Midbrain (tissue), 1 donor: Measurements from ENCODE around the gene ADGRE2.
A peak's percentile ranks its signal among the peaks of the same experiment; 100 is the strongest.

Experiments
- DNase-seq: peaks from one replicate; lab custom pipeline; 2025; lab: John Stamatoyannopoulos, UW

Gene ADGRE2

GRCh38 chr19:14733574-14733973, 44.8 kb downstream of the ADGRE2 start:
- no peak for DNase-seq

- no peak for DNase-seq
Observed at GRCh38 chr19:14732510-14732909, 45.9 kb downstream of the ADGRE2 start.

GRCh38 chr19:14731200-14731599, 47.2 kb downstream of the ADGRE2 start:
- DNase-seq, result no peak

GRCh38 chr19:14728595-14728994, 49.8 kb downstream of the ADGRE2 start:
- DNase-seq, result no peak

GRCh38 chr19:14722127-14722526, 56.2 kb downstream of the ADGRE2 start:
- DNase-seq, result no peak

GRCh38 chr19:14719162-14719561, 59.2 kb downstream of the ADGRE2 start:
- no peak for DNase-seq

GRCh38 chr19:14718522-14719116, 59.7 kb downstream of the ADGRE2 start:
- DNase-seq, result no peak

GRCh38 chr19:14715841-14716240, 62.5 kb downstream of the ADGRE2 start:
- no peak for DNase-seq

- no peak for DNase-seq
Observed at GRCh38 chr19:14704450-14704849, 73.9 kb downstream of the ADGRE2 start.

GRCh38 chr19:14703833-14704232, 74.5 kb downstream of the ADGRE2 start:
- DNase-seq, result no peak

GRCh38 chr19:14700711-14701375, 77.5 kb downstream of the ADGRE2 start:
- DNase-seq, result no peak

- no peak for DNase-seq
Observed at GRCh38 chr19:14699641-14700040, 78.7 kb downstream of the ADGRE2 start.

GRCh38 chr19:14695471-14695870, 82.9 kb downstream of the ADGRE2 start:
- DNase-seq, result no peak

GRCh38 chr19:14694641-14695266, 83.6 kb downstream of the ADGRE2 start:
- DNase-seq, result no peak

GRCh38 chr19:14689598-14690503, 88.5 kb downstream of the ADGRE2 start, which contains the start of gene ZNF333:
ZNF333 (plus strand) TSS chr19:14690048; CDS start chr19:14693492, 3,444 bp downstream.
- peak; percentile 93 for DNase-seq

- no peak for DNase-seq
Observed at GRCh38 chr19:14686411-14686810, 91.9 kb downstream of the ADGRE2 start.

GRCh38 chr19:14683439-14683838, 94.9 kb downstream of the ADGRE2 start:
- DNase-seq, result no peak
